RWPE2 (cell line): ENCODE results near the gene NTRK2.

Experiments used
- ATAC-seq: fragments of 200-7000 bp; cut with Tn5 transposase; 3 replicates; pipeline ENCODE4 v1.9.1; 2021; ENCODE audit warnings: low read depth
- DNase-seq: peaks from one replicate; pipeline ENCODE4 v3.0.0-alpha.2; 2020; ENCODE audit warnings: low spot score
- H3K27ac ChIP-seq: fragments of 450-650 bp; 2 replicates; pipeline ENCODE4 v1.5.1; 2017; ENCODE audit warnings: mild to moderate bottlenecking; ENCODE audit not compliant: poor library complexity, severe bottlenecking
- H3K27me3 ChIP-seq: fragments of 250-450 bp; sonication (Bioruptor Pico); 2 replicates; pipeline ENCODE4 v1.5.1; 2021; ENCODE audit warnings: mild to moderate bottlenecking, moderate library complexity; ENCODE audit not compliant: insufficient read depth, poor library complexity, severe bottlenecking
- H3K36me3 ChIP-seq: fragments of 250-450 bp; sonication (Bioruptor Pico); 2 replicates; pipeline ENCODE4 v1.5.1; 2020; ENCODE audit warnings: low read depth, mild to moderate bottlenecking, moderate library complexity
- H3K4me1 ChIP-seq: fragments of 250-450 bp; sonication (Bioruptor Pico); 2 replicates; pipeline ENCODE4 v1.5.1; 2021; ENCODE audit warnings: mild to moderate bottlenecking, moderate library complexity; ENCODE audit not compliant: insufficient read depth, poor library complexity, severe bottlenecking
- H3K4me3 ChIP-seq: fragments of 250-450 bp; sonication (Bioruptor Pico); 2 replicates; pipeline ENCODE4 v1.5.1; 2021; ENCODE audit warnings: mild to moderate bottlenecking, moderate library complexity; ENCODE audit not compliant: severe bottlenecking
- H3K9me3 ChIP-seq: fragments of 250-450 bp; sonication (Bioruptor Pico); 2 replicates; pipeline ENCODE4 v1.5.1; 2021; ENCODE audit warnings: mild to moderate bottlenecking, moderate library complexity; ENCODE audit not compliant: severe bottlenecking
- CTCF ChIP-seq: fragments of 450-650 bp; IDR thresholded peaks from one replicate; pipeline ENCODE4 v1.5.1; 2017; ENCODE audit warnings: mild to moderate bottlenecking, moderate library complexity; ENCODE audit not compliant: poor library complexity, severe bottlenecking

Gene NTRK2

GRCh38 chr9:84974258-84974657, 304.7 kb downstream of the NTRK2 start:
- no peaks in the 10 kb centered on the region for H3K27me3 ChIP-seq
- H3K9me3 ChIP-seq, result no peaks in the 10 kb centered on the region
- H3K4me1 ChIP-seq, result peaks cover 19% of the 10 kb centered on the region
- no peak for TF ChIP-seq CTCF
- H3K36me3 ChIP-seq, result no peaks in the 10 kb centered on the region
- DNase-seq, result no peak
- ATAC-seq, result no peak
- H3K4me3 ChIP-seq, result no peak overlapping the region
- H3K27ac ChIP-seq, result no peak overlapping the region

- H3K27me3 ChIP-seq, result no peaks in the 10 kb centered on the region
- H3K36me3 ChIP-seq, result no peaks in the 10 kb centered on the region
- DNase-seq (no peak), ATAC-seq (no peak)
- H3K27ac ChIP-seq, result no peak overlapping the region
- no peaks in the 10 kb centered on the region for H3K9me3 ChIP-seq
- TF ChIP-seq CTCF, result no peak
- H3K4me3 ChIP-seq, result no peak overlapping the region
- peaks cover 13% of the 10 kb centered on the region for H3K4me1 ChIP-seq
Observed at GRCh38 chr9:84974855-84975254, 305.3 kb downstream of the NTRK2 start.

GRCh38 chr9:84975926-84976325, 306.4 kb downstream of the NTRK2 start:
- Histone ChIP-seq H3K9me3 (no peaks in the 10 kb centered on the region), H3K4me3 (no peak overlapping the region), H3K36me3 (no peaks in the 10 kb centered on the region), H3K4me1 (peaks cover 4% of the 10 kb centered on the region), H3K27ac (no peak overlapping the region), H3K27me3 (no peaks in the 10 kb centered on the region)
- DNase-seq, result no peak
- no peak for TF ChIP-seq CTCF
- ATAC-seq, result peak; percentile 27; the same call in 1 of the 3 replicates

- H3K4me3 ChIP-seq, result no peak overlapping the region
- no peaks in the 10 kb centered on the region for H3K4me1 ChIP-seq
- DNase-seq, result no peak
- no peaks in the 10 kb centered on the region for H3K36me3 ChIP-seq
- no peaks in the 10 kb centered on the region for H3K27me3 ChIP-seq
- no peak for ATAC-seq
- no peak overlapping the region for H3K27ac ChIP-seq
- TF ChIP-seq CTCF, result no peak
- H3K9me3 ChIP-seq, result no peaks in the 10 kb centered on the region
Observed at GRCh38 chr9:84978661-84979060, 309.1 kb downstream of the NTRK2 start.

- H3K36me3 ChIP-seq, result no peaks in the 10 kb centered on the region
- no peak for TF ChIP-seq CTCF
- ATAC-seq, result no peak
- no peak overlapping the region for H3K4me3 ChIP-seq
- no peaks in the 10 kb centered on the region for H3K4me1 ChIP-seq
- no peaks in the 10 kb centered on the region for H3K27me3 ChIP-seq
- no peak for DNase-seq
- no peaks in the 10 kb centered on the region for H3K9me3 ChIP-seq
- H3K27ac ChIP-seq, result no peak overlapping the region
Observed at GRCh38 chr9:84983749-84984148, 314.2 kb downstream of the NTRK2 start.
